K562 (cell line): ENCODE data around the gene HOATZ. TPM values are rescaled to one million over a fixed set of nuclear protein-coding genes. Genes with fewer than 3 reads are reported as not detected.

Source experiments
- ATAC-seq: fragments of 200-7000 bp; cut with Tn5 transposase; 3 replicates; pipeline ENCODE4 v1.9.1; 2020; ENCODE audit warnings: moderate library complexity
- BruUV-seq: library from RNA; stranded (reverse); fragments of 400-500 nt; replicated peaks from 2 replicates; lab custom pipeline; 2021; lab: Mats Ljungman, UMichigan
- CTCF ChIA-PET: fragments of 300-600 bp; formaldehyde crosslinking; extraction: SDS; loops from one replicate; lab custom pipeline; 2021; ENCODE audit warnings: low intra/inter-chr PET ratio; lab: Yijun Ruan, JAX
- POLR2A ChIA-PET: fragments of 300-600, 350-650 bp; sonication (Branson Sonifier 250); formaldehyde crosslinking; extraction: SDS; loops from one replicate; lab custom pipeline; 2021; ENCODE audit warnings: antibody characterized with exemption, inconsistent platforms; lab: Yijun Ruan, JAX
- DNase-seq, 4 experiments: peaks; one replicate each; pipeline versions ENCODE4 v3.0.0 to v3.0.0-alpha.2; 2011 to 2018; ENCODE audit warnings: low spot score in 3 of 4, mixed read lengths in 3 of 4; ENCODE audit errors: extremely low read depth in 1 of 4
- FAIRE-seq: peaks from 2 replicates; lab custom pipeline; 2011; peaks lifted over from hg19 to GRCh38; lab: Jason Lieb, UNC
- H2AFZ ChIP-seq: 2 replicates; pipeline ENCODE4 v1.6.0; 2011; ENCODE audit warnings: low read depth, low read length, control low read depth, inconsistent platforms
- H3K27ac ChIP-seq: fragments of 200-600 bp; 3 replicates; pipeline ENCODE4 v1.8.0; 2011; ENCODE audit warnings: low read depth, mild to moderate bottlenecking, control low read depth, inconsistent platforms, low read length, moderate library complexity, mixed read lengths; ENCODE audit errors: extremely low read depth
- H3K27me3 ChIP-seq, 2 experiments: fragments of 300-600 bp in 1 of 2; 2 replicates in 1 of 2; 3 replicates in 1 of 2; pipeline versions ENCODE4 v1.6.0 to v1.8.0; 2011; ENCODE audit warnings: inconsistent platforms in 2 of 2, low read length in 2 of 2, mild to moderate bottlenecking in 1 of 2, mixed read lengths in 1 of 2, moderate library complexity in 1 of 2; ENCODE audit not compliant: control insufficient read depth in 2 of 2, insufficient read depth in 2 of 2
- H3K36me3 ChIP-seq: fragments of 300-600 bp; 3 replicates; pipeline ENCODE4 v1.8.0; 2011; ENCODE audit warnings: mild to moderate bottlenecking, low read length, inconsistent platforms; ENCODE audit not compliant: control insufficient read depth, insufficient read depth
- H3K4me1 ChIP-seq, 2 experiments: fragments of 200-600 bp in 1 of 2; replicated peaks in 1 of 2; 2 replicates in 1 of 2; 3 replicates in 1 of 2; pipeline versions ENCODE4 v1.5.1 to v1.8.0; 2011; ENCODE audit warnings: inconsistent platforms in 2 of 2, low read length in 2 of 2, mild to moderate bottlenecking in 1 of 2, mixed read lengths in 1 of 2, moderate library complexity in 1 of 2; ENCODE audit not compliant: control insufficient read depth in 2 of 2, insufficient read depth in 2 of 2
- H3K4me2 ChIP-seq: 2 replicates; pipeline ENCODE4 v1.6.1; 2011; ENCODE audit warnings: low read length, control low read depth, inconsistent platforms, mixed read lengths; ENCODE audit not compliant: insufficient read depth
- H3K4me3 ChIP-seq: fragments of 200-600 bp; sonication (generic), shearing (Covaris generic); 2 replicates; pipeline ENCODE4 v1.5.1; 2016; ENCODE audit warnings: control low read depth, inconsistent platforms
- H3K79me2 ChIP-seq: fragments of 200-600 bp; 3 replicates; pipeline ENCODE4 v1.8.0; 2011; ENCODE audit warnings: low read length, inconsistent platforms; ENCODE audit not compliant: control insufficient read depth, insufficient read depth
- H3K9ac ChIP-seq, 2 experiments: 2 replicates each; pipeline versions ENCODE4 v1.6.0 to v1.6.1; 2011; ENCODE audit warnings: low read depth in 2 of 2, low read length in 2 of 2, control low read depth in 1 of 2, inconsistent platforms in 1 of 2, mild to moderate bottlenecking in 1 of 2, mixed read lengths in 1 of 2; ENCODE audit not compliant: insufficient read depth in 1 of 2
- H3K9me1 ChIP-seq: one replicate; pipeline ENCODE4 v1.6.0; 2011; ENCODE audit warnings: inconsistent platforms, mild to moderate bottlenecking, low read length, moderate library complexity; ENCODE audit not compliant: control insufficient read depth, insufficient read depth
- H3K9me3 ChIP-seq: replicated peaks from 2 replicates; pipeline ENCODE4 v1.5.1; 2011; ENCODE audit warnings: low read depth, low read length, inconsistent platforms; ENCODE audit not compliant: control insufficient read depth, insufficient read depth
- H4K20me1 ChIP-seq: replicated peaks from 2 replicates; pipeline ENCODE4 v1.6.1; 2011; ENCODE audit warnings: low read length, inconsistent platforms, mixed read lengths; ENCODE audit not compliant: control insufficient read depth, insufficient read depth
- CCNT2 ChIP-seq: IDR thresholded peaks from 2 replicates; pipeline ENCODE4 v1.6.1; 2011; ENCODE audit warnings: borderline replicate concordance, low read depth, mild to moderate bottlenecking, moderate library complexity, mixed read lengths, low read length; ENCODE audit not compliant: insufficient read length; ENCODE audit errors: extremely low read depth
- CEBPB ChIP-seq: fragments of 450-650 bp; IDR thresholded peaks from 2 replicates; pipeline ENCODE4 v1.6.1; 2016; ENCODE audit warnings: missing genetic modification characterization, missing compliant biosample characterization
- CREM ChIP-seq: IDR thresholded peaks from 2 replicates; pipeline ENCODE4 v1.6.1; 2014; ENCODE audit warnings: antibody characterized with exemption, low read depth
- CSDE1 ChIP-seq, 2 experiments: fragments of 450-650 bp; IDR thresholded peaks; 2 replicates each; pipeline ENCODE4 v1.6.1; 2016; ENCODE audit warnings: mild to moderate bottlenecking in 1 of 2
- HCFC1 ChIP-seq: IDR thresholded peaks from 2 replicates; pipeline ENCODE4 v1.6.1; 2012; ENCODE audit warnings: low read depth, low read length, improper control_type of control experiment
- HMGXB4 ChIP-seq: sonication (generic); formaldehyde crosslinking; IDR thresholded peaks from 2 replicates; pipeline ENCODE4 v1.8.1; 2023; ENCODE audit warnings: mild to moderate bottlenecking, missing genetic modification reagents
- MIER1 ChIP-seq: fragments of 450-650 bp; IDR thresholded peaks from 2 replicates; pipeline ENCODE4 v1.6.1; 2016; ENCODE audit warnings: antibody characterized with exemption, mild to moderate bottlenecking, low read depth
- RBM25 ChIP-seq: fragments of 200-400 bp; formaldehyde crosslinking; IDR thresholded peaks from 2 replicates; pipeline ENCODE4 v1.6.1; 2018; ENCODE audit warnings: low read length, low read depth, moderate library complexity; ENCODE audit not compliant: severe bottlenecking
- SAP30 ChIP-seq: fragments of 200-600 bp; sonication (generic); IDR thresholded peaks from 2 replicates; pipeline ENCODE4 v1.6.1; 2012; ENCODE audit warnings: borderline replicate concordance, low read depth, mild to moderate bottlenecking, moderate library complexity, low read length, control low read depth, inconsistent platforms; ENCODE audit not compliant: insufficient read depth, poor library complexity, severe bottlenecking
- TARDBP ChIP-seq: fragments of 450-650 bp; IDR thresholded peaks from 2 replicates; pipeline ENCODE4 v1.6.1; 2016
- ZKSCAN3 ChIP-seq: fragments of 250-450 bp; sonication (Bioruptor Pico); IDR thresholded peaks from 2 replicates; pipeline ENCODE4 v1.4.0; 2020
- ZNF121 ChIP-seq: sonication (generic); formaldehyde crosslinking; conservative IDR thresholded peaks from 2 replicates; pipeline ENCODE4 v1.8.0; 2022; ENCODE audit warnings: missing genetic modification reagents
- ZNF174 ChIP-seq: fragments of 250-450 bp; sonication (Bioruptor Pico); IDR thresholded peaks from 2 replicates; pipeline ENCODE4 v1.4.0; 2020; ENCODE audit warnings: mild to moderate bottlenecking
- WGBS: fragments of 100-300 bp; shearing (Covaris generic); methylation state at CpG from one replicate; pipeline ENCODE4 v1.1.6; 2016; ENCODE audit warnings: low coverage, mixed read lengths; ENCODE audit not compliant: insufficient coverage; ENCODE audit errors: missing lambda C conversion rate; 5-methylcytosine and 5-hydroxymethylcytosine counted together
- in situ Hi-C: fragments of 300-500 bp; cut with MboI; formaldehyde crosslinking; loops from 4 replicates; pipeline ENCODE4 v1.15.0; 2018; ENCODE audit warnings: inconsistent platforms, mixed read lengths
- intact Hi-C: fragments of 100-400 bp; cut with micrococcal nuclease; formaldehyde crosslinking; loops from 2 replicates; pipeline ENCODE4 v1.14.2; 2022
- polyA plus RNA-seq, 8 experiments: library from polyadenylated mRNA; depleted of rRNA in 4 of 8; stranded (reverse) in 5 of 8; unstranded in 3 of 8; fragments of >200 nt; fragmentation: Nextera tagmentation in 2 of 8; fragmentation: Illumina TruSeq in 1 of 8; extraction: Ambion mirVana in 2 of 8; extraction: Trizol in 1 of 8; gene quantifications; 2 replicates each; pipeline versions ENCODE4 v1.2.1 to v1.2.3, GENCODE V29; 2011 to 2014; ENCODE audit warnings: inconsistent platforms in 1 of 8, missing spikeins in 1 of 8
- total RNA-seq, 7 experiments: library from RNA; depleted of rRNA in 6 of 7; stranded (reverse); fragments of >200 nt in 6 of 7; fragmentation: Illumina TruSeq in 2 of 7; extraction: Trizol in 2 of 7; gene quantifications; 2 replicates each; pipeline versions ENCODE4 v1.2.1 to v1.2.3, GENCODE V29; 2011 to 2021; ENCODE audit warnings: low replicate concordance in 1 of 7
- TF ChIP-seq, protein P1 (sequence below): fragments of 450-650 bp; IDR thresholded peaks from 2 replicates; pipeline ENCODE4 v1.6.1; 2016; ENCODE audit warnings: mild to moderate bottlenecking
- TF ChIP-seq, protein P2 (sequence below): fragments of 450-650 bp; IDR thresholded peaks from 2 replicates; pipeline ENCODE4 v1.6.1; 2016; ENCODE audit warnings: low read depth, mild to moderate bottlenecking, moderate library complexity
- TF ChIP-seq, protein P3 (sequence below): IDR thresholded peaks from 3 replicates; pipeline ENCODE4 v1.6.1; 2011; ENCODE audit warnings: borderline replicate concordance, mild to moderate bottlenecking; ENCODE audit not compliant: insufficient read length, insufficient read depth
- TF ChIP-seq, protein P4 (sequence below): fragments of 250-450 bp; sonication (Bioruptor Pico); IDR thresholded peaks from 2 replicates; pipeline ENCODE4 v1.5.0; 2020; ENCODE audit warnings: mild to moderate bottlenecking

HOATZ gene
- total and polyA plus RNA-seq, 9 of the 15 experiments (the other 6 are each of a cell fraction or from before 2014, with no cell fraction given), result not detected

- no peaks in the 10 kb centered on the region for H3K36me3 ChIP-seq
- no peak overlapping the region for H3K9ac ChIP-seq
- no peak for ATAC-seq
- no peak overlapping the region for H3K27ac ChIP-seq
- no TSS peak for BruUV-seq
- H3K9me1 ChIP-seq, result no peaks in the 10 kb centered on the region
- intact Hi-C loops (no loop called here), in situ Hi-C loops (no loop called here)
- TF ChIP-seq, protein P1, sequence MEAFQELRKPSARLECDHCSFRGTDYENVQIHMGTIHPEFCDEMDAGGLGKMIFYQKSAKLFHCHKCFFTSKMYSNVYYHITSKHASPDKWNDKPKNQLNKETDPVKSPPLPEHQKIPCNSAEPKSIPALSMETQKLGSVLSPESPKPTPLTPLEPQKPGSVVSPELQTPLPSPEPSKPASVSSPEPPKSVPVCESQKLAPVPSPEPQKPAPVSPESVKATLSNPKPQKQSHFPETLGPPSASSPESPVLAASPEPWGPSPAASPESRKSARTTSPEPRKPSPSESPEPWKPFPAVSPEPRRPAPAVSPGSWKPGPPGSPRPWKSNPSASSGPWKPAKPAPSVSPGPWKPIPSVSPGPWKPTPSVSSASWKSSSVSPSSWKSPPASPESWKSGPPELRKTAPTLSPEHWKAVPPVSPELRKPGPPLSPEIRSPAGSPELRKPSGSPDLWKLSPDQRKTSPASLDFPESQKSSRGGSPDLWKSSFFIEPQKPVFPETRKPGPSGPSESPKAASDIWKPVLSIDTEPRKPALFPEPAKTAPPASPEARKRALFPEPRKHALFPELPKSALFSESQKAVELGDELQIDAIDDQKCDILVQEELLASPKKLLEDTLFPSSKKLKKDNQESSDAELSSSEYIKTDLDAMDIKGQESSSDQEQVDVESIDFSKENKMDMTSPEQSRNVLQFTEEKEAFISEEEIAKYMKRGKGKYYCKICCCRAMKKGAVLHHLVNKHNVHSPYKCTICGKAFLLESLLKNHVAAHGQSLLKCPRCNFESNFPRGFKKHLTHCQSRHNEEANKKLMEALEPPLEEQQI, result no peak
- TF ChIP-seq TARDBP, result no peak
- no peak for TF ChIP-seq CREM
- no peak for TF ChIP-seq CEBPB
- TF ChIP-seq RBM25, result no peak
- TF ChIP-seq ZNF174 (CRISPR knock-in tag), result no peak
- no peak for TF ChIP-seq HMGXB4 (CRISPR knock-in tag)
- no peak for TF ChIP-seq HCFC1
- TF ChIP-seq CCNT2, result no peak
- TF ChIP-seq ZNF121 (CRISPR knock-in tag), result no peak
- TF ChIP-seq, protein P2, sequence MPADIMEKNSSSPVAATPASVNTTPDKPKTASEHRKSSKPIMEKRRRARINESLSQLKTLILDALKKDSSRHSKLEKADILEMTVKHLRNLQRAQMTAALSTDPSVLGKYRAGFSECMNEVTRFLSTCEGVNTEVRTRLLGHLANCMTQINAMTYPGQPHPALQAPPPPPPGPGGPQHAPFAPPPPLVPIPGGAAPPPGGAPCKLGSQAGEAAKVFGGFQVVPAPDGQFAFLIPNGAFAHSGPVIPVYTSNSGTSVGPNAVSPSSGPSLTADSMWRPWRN, result no peak
- TF ChIP-seq, protein P3, sequence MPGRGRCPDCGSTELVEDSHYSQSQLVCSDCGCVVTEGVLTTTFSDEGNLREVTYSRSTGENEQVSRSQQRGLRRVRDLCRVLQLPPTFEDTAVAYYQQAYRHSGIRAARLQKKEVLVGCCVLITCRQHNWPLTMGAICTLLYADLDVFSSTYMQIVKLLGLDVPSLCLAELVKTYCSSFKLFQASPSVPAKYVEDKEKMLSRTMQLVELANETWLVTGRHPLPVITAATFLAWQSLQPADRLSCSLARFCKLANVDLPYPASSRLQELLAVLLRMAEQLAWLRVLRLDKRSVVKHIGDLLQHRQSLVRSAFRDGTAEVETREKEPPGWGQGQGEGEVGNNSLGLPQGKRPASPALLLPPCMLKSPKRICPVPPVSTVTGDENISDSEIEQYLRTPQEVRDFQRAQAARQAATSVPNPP, result no peak
- no peak for TF ChIP-seq ZKSCAN3 (CRISPR knock-in tag)
- TF ChIP-seq, protein P4, sequence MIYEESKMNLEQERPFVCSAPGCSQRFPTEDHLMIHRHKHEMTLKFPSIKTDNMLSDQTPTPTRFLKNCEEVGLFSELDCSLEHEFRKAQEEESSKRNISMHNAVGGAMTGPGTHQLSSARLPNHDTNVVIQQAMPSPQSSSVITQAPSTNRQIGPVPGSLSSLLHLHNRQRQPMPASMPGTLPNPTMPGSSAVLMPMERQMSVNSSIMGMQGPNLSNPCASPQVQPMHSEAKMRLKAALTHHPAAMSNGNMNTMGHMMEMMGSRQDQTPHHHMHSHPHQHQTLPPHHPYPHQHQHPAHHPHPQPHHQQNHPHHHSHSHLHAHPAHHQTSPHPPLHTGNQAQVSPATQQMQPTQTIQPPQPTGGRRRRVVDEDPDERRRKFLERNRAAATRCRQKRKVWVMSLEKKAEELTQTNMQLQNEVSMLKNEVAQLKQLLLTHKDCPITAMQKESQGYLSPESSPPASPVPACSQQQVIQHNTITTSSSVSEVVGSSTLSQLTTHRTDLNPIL (CRISPR knock-in tag), result no peak
- no peak for TF ChIP-seq SAP30
- no peak for TF ChIP-seq MIER1
- TF ChIP-seq CSDE1 (IDR thresholded peaks at IDR 0.05), result no peak
- H3K4me1 ChIP-seq, result no peaks in the 10 kb centered on the region
- peaks cover 8 to 14% of the 10 kb centered on the region in 2 experiments for H3K27me3 ChIP-seq
- no peak overlapping the region for H3K4me2 ChIP-seq
- 0% methylated on average over 2 of the region's 2 CpGs for WGBS
- H3K9me3 ChIP-seq, result no peaks in the 10 kb centered on the region
- no peak overlapping the region for H3K4me3 ChIP-seq
- no peaks in the 10 kb centered on the region for H3K79me2 ChIP-seq
- no peak for DNase-seq
- ChIA-PET POLR2A (no interaction called here), CTCF (no interaction called here)
- H2AFZ ChIP-seq, result no peak overlapping the region
- no peak for FAIRE-seq
- no peaks in the 10 kb centered on the region for H4K20me1 ChIP-seq
Observed at GRCh38 chr11:111523343-111523742, 8.8 kb downstream of the HOATZ start.
